Smooth muscle cell (in vitro differentiated cells): ENCODE data around the gene FSTL4. TPM values are rescaled to one million over a fixed set of nuclear protein-coding genes. Genes with fewer than 3 reads are reported as not detected.

Experiments
- DNase-seq: peaks from one replicate; lab custom pipeline; 2025; ENCODE audit not compliant: unreplicated experiment; lab: John Stamatoyannopoulos, UW
- H2AFZ ChIP-seq: fragments of 200-600 bp; sonication (generic); 2 replicates; pipeline ENCODE4 v1.6.0; 2016; ENCODE audit warnings: antibody characterized with exemption, low read depth, mild to moderate bottlenecking
- H3F3A ChIP-seq: fragments of 200-600 bp; sonication (generic); 2 replicates; pipeline ENCODE4 v1.6.0; 2017; ENCODE audit warnings: antibody characterized with exemption, low read depth
- H3K27ac ChIP-seq: fragments of 200-600 bp; sonication (generic); 2 replicates; pipeline ENCODE4 v1.5.1; 2016; ENCODE audit warnings: low read depth, mild to moderate bottlenecking
- H3K27me3 ChIP-seq: fragments of 200-600 bp; sonication (generic); 2 replicates; pipeline ENCODE4 v1.6.1; 2016; ENCODE audit warnings: low read depth, mild to moderate bottlenecking
- H3K36me3 ChIP-seq: fragments of 200-600 bp; sonication (generic); 2 replicates; pipeline ENCODE4 v1.5.1; 2016; ENCODE audit warnings: low read depth
- H3K4me1 ChIP-seq: fragments of 200-600 bp; sonication (generic); 2 replicates; pipeline ENCODE4 v1.5.1; 2016; ENCODE audit warnings: low read depth
- H3K4me2 ChIP-seq: fragments of 200-600 bp; sonication (generic); 2 replicates; pipeline ENCODE4 v1.6.0; 2016; ENCODE audit warnings: mild to moderate bottlenecking
- H3K4me3 ChIP-seq: fragments of 200-600 bp; sonication (generic); 2 replicates; pipeline ENCODE4 v1.5.1; 2016; ENCODE audit warnings: mild to moderate bottlenecking
- H3K79me2 ChIP-seq: fragments of 200-600 bp; sonication (generic); 2 replicates; pipeline ENCODE4 v1.6.0; 2016; ENCODE audit warnings: low read depth, mild to moderate bottlenecking
- H3K9ac ChIP-seq: fragments of 200-600 bp; sonication (generic); 2 replicates; pipeline ENCODE4 v1.6.0; 2016; ENCODE audit warnings: low read depth
- H3K9me3 ChIP-seq: fragments of 200-600 bp; sonication (generic); replicated peaks from 2 replicates; pipeline ENCODE4 v1.5.1; 2016; ENCODE audit warnings: low read depth
- H4K20me1 ChIP-seq: fragments of 200-600 bp; sonication (generic); 2 replicates; pipeline ENCODE4 v1.6.0; 2016; ENCODE audit warnings: low read depth
- WGBS: methylation state at CpG from one replicate; pipeline ENCODE4 v1.1.7; 2016; ENCODE audit warnings: low lambda C conversion rate; 5-methylcytosine and 5-hydroxymethylcytosine counted together
- polyA plus RNA-seq: library from polyadenylated mRNA; unstranded; fragments of >200 nt; fragmentation: Nextera tagmentation; extraction: Ambion mirVana; gene quantifications from 2 replicates; pipeline ENCODE4 v1.2.1, GENCODE V29; 2016
- total RNA-seq: library from RNA; depleted of rRNA; stranded (reverse); fragments of >200 nt; gene quantifications from 2 replicates; pipeline ENCODE4 v1.2.3, GENCODE V29; 2014
- TF ChIP-seq, protein P1 (sequence below): fragments of 200-600 bp; sonication (generic); IDR thresholded peaks from 2 replicates; pipeline ENCODE4 v1.5.1; 2017; ENCODE audit warnings: borderline replicate concordance, mild to moderate bottlenecking, antibody characterized with exemption; ENCODE audit not compliant: insufficient read depth, poor library complexity, severe bottlenecking

Gene FSTL4
- total and polyA plus RNA-seq, 2 experiments from 2014 or later = 0.49 TPM; not detected in 1

DNA sequence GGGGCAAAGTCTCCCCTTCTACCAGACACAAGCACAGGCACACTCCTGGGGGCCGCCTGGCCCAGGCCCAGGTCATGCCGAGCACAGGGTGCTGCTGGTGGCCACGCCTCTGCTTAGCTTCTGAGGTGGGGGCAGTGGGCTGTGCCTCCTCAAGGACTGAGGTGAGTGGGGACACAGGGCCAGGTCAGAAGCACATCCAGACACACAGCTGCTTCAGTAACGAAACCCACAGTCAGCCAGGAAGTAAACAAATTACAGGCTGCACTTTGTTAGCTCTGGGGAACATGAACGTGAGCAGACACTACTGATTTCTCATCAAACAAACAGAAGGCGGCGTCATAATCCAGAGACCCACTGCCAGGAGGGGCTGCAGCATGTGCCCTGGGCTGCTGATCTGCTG is 368.1 kb downstream of the FSTL4 start:
- no peak overlapping the region for H3K27ac ChIP-seq
- no peaks in the 10 kb centered on the region for H3K27me3 ChIP-seq
- H3K4me2 ChIP-seq = no peak overlapping the region
- no peaks in the 10 kb centered on the region for H3F3A ChIP-seq
- H3K36me3 ChIP-seq = no peaks in the 10 kb centered on the region
- no peaks in the 10 kb centered on the region for H3K4me1 ChIP-seq
- H3K9ac ChIP-seq = no peak overlapping the region
- no peak overlapping the region for H3K4me3 ChIP-seq
- H2AFZ ChIP-seq = no peak overlapping the region
- H3K9me3 ChIP-seq = no peaks in the 10 kb centered on the region
- no peaks in the 10 kb centered on the region for H4K20me1 ChIP-seq
- 70% methylated on average over 7 of the region's 7 CpGs for WGBS
- TF ChIP-seq, protein P1, sequence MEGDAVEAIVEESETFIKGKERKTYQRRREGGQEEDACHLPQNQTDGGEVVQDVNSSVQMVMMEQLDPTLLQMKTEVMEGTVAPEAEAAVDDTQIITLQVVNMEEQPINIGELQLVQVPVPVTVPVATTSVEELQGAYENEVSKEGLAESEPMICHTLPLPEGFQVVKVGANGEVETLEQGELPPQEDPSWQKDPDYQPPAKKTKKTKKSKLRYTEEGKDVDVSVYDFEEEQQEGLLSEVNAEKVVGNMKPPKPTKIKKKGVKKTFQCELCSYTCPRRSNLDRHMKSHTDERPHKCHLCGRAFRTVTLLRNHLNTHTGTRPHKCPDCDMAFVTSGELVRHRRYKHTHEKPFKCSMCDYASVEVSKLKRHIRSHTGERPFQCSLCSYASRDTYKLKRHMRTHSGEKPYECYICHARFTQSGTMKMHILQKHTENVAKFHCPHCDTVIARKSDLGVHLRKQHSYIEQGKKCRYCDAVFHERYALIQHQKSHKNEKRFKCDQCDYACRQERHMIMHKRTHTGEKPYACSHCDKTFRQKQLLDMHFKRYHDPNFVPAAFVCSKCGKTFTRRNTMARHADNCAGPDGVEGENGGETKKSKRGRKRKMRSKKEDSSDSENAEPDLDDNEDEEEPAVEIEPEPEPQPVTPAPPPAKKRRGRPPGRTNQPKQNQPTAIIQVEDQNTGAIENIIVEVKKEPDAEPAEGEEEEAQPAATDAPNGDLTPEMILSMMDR = no peak
- no peak for DNase-seq
- no peaks in the 10 kb centered on the region for H3K79me2 ChIP-seq

DNA sequence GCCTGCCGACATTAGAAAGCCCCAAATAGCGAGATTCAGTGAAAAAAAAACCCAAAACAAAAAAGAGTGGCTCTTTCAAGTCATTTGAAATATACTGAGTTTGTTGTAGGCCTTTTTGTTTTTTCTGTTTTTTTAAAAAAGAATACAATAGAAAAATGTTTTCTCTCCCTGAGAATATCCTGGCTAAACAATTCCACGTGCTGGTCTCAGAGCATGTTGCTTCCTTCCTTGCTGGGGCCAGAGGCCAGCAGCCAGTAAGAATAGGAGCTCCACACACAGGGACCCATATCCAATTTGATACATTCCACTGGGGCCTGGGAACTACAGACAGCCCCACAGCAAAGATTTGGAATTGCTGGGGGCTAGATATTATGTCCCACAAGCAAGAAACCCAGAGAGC is 369.1 kb downstream of the FSTL4 start:
- Histone ChIP-seq H3K79me2 (no peaks in the 10 kb centered on the region), H3K36me3 (no peaks in the 10 kb centered on the region), H4K20me1 (no peaks in the 10 kb centered on the region), H3K9me3 (no peaks in the 10 kb centered on the region), H2AFZ (no peak overlapping the region), H3K27ac (no peak overlapping the region), H3K4me2 (no peak overlapping the region), H3K27me3 (no peaks in the 10 kb centered on the region), H3K4me3 (no peak overlapping the region), H3K4me1 (no peaks in the 10 kb centered on the region), H3F3A (no peaks in the 10 kb centered on the region), H3K9ac (no peak overlapping the region)
- 92% methylated on average over 3 of the region's 3 CpGs for WGBS
- TF ChIP-seq, protein P1 = no peak
- DNase-seq = no peak

DNA sequence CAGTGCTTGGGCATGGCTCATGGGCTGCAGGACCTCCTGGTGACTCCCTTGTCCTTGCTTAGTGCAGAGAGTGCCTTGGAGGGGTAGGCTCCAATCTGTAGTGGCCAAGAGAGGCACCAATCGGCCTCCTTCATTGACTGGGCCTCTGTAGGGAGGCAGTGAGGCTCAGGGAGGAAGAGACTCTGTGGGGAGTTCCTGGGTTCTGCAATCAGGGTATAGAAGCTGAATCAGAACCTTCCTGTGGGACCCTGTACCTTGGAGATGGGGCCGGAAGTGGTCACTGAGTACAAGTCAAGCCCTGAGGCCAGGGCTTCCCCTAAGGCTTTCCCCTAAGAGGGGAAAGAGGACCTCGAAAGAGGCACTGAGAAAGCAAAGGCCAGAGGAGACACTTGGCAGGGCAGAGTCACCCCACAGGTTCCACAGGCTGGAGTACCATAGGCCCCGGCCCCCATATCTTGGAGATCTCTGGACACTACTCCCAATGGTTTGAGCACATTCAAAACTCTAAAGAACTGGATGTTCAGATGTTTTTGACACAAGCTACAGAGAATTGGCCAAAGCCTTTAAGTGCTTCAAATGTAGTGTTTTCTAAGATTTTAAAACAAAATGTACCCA is 370.0 kb downstream of the FSTL4 start:
- Histone ChIP-seq H3K4me1 (no peaks in the 10 kb centered on the region), H3K27me3 (no peaks in the 10 kb centered on the region)
- TF ChIP-seq, protein P1 = no peak

More for the DNA sequence above, 370.0 kb downstream of the FSTL4 start:
- Histone ChIP-seq H3K4me2 (no peak overlapping the region), H3K9ac (no peak overlapping the region), H3F3A (no peaks in the 10 kb centered on the region), H3K9me3 (no peaks in the 10 kb centered on the region), H3K27ac (no peak overlapping the region), H3K36me3 (no peaks in the 10 kb centered on the region), H4K20me1 (no peaks in the 10 kb centered on the region), H3K4me3 (no peak overlapping the region), H2AFZ (no peak overlapping the region), H3K79me2 (no peaks in the 10 kb centered on the region)
- no peak for DNase-seq
- 96% methylated on average over 4 of the region's 4 CpGs for WGBS
